ENCODE data around the gene TMEM223.

The TMEM223 gene

GRCh38 chr11:62806611-62807121 lies 14.9 kb upstream of the TMEM223 start:
- no peak for TF ChIP-seq CTCF (IDR thresholded peaks at IDR 0.05; ENCODE audit: low read depth, low read length)
- no peak overlapping the region for H3K4me3 ChIP-seq (replicated peaks in 1 of 2; ENCODE audit: low read depth in 2 of 2, low read length in 2 of 2)
- peak; percentile 48 to 59 for DNase-seq (ENCODE audit: low read depth in 2 of 2)

GRCh38 chr11:62805961-62806441 lies 14.2 kb upstream of the TMEM223 start:
- no peak for TF ChIP-seq CTCF (IDR thresholded peaks at IDR 0.05; ENCODE audit: low read depth, low read length)
- peak overlapping the region; percentile 85 to 91 for H3K4me3 ChIP-seq (replicated peaks in 1 of 2; ENCODE audit: low read depth in 2 of 2, low read length in 2 of 2)
- DNase-seq (ENCODE audit: low read depth in 2 of 2): peak in 1 of 2 donors; percentile 42

GRCh38 chr11:62805076-62805892 lies 13.5 kb upstream of the TMEM223 start, which contains the start of gene NXF1:
TSS of gene NXF1 (minus strand) at chr11:62805440. CDS start at chr11:62805356, 84 bp downstream.
- peak within 1 kb of the TSS; percentile 85 to 91 for H3K4me3 ChIP-seq (replicated peaks in 1 of 2; ENCODE audit: low read depth in 2 of 2, low read length in 2 of 2)
- peak; percentile 96 to 98 for DNase-seq (ENCODE audit: low read depth in 2 of 2)
- TF ChIP-seq CTCF (IDR thresholded peaks at IDR 0.05; ENCODE audit: low read depth, low read length): no peak

GRCh38 chr11:62804310-62805075 lies 12.7 kb upstream of the TMEM223 start:
- no peak for TF ChIP-seq CTCF (IDR thresholded peaks at IDR 0.05; ENCODE audit: low read depth, low read length)
- DNase-seq (ENCODE audit: low read depth in 2 of 2): peak; percentile 47 to 55
- peak overlapping the region; percentile 85 to 91 for H3K4me3 ChIP-seq (replicated peaks in 1 of 2; ENCODE audit: low read depth in 2 of 2, low read length in 2 of 2)

GRCh38 chr11:62801071-62801470 lies 9.3 kb upstream of the TMEM223 start:
- no peak for DNase-seq (ENCODE audit: low read depth in 2 of 2)
- H3K4me3 ChIP-seq (replicated peaks in 1 of 2; ENCODE audit: low read depth in 2 of 2, low read length in 2 of 2): no peak overlapping the region
- TF ChIP-seq CTCF (IDR thresholded peaks at IDR 0.05; ENCODE audit: low read depth, low read length): no peak

- no peak for TF ChIP-seq CTCF (IDR thresholded peaks at IDR 0.05; ENCODE audit: low read depth, low read length)
- no peak overlapping the region for H3K4me3 ChIP-seq (replicated peaks in 1 of 2; ENCODE audit: low read depth in 2 of 2, low read length in 2 of 2)
- no peak for DNase-seq (ENCODE audit: low read depth in 2 of 2)
These were observed 7.7 kb upstream of the TMEM223 start for GRCh38 chr11:62799486-62799885.

Data from cardiac fibroblast (primary cell).